Ishikawa (cell line): Measurements from ENCODE around the gene SDK1.

Experiments used
- CEBPB ChIP-seq: IDR thresholded peaks from 2 replicates; pipeline ENCODE4 v1.6.1; 2012
- CREB1 ChIP-seq: IDR thresholded peaks from 2 replicates; pipeline ENCODE4 v1.6.1; 2012; ENCODE audit warnings: low read depth
- EGR1 ChIP-seq: IDR thresholded peaks from 2 replicates; pipeline ENCODE4 v1.6.1; 2012
- EP300 ChIP-seq: IDR thresholded peaks from 2 replicates; pipeline ENCODE4 v1.6.1; 2012; ENCODE audit warnings: borderline replicate concordance
- FOXM1 ChIP-seq: IDR thresholded peaks from 2 replicates; pipeline ENCODE4 v1.6.1; 2012; ENCODE audit warnings: low read depth, borderline replicate concordance
- MAX ChIP-seq: IDR thresholded peaks from 2 replicates; pipeline ENCODE4 v1.6.1; 2012
- NFIC ChIP-seq: IDR thresholded peaks from 2 replicates; pipeline ENCODE4 v1.6.1; 2012
- REST ChIP-seq: IDR thresholded peaks from 2 replicates; pipeline ENCODE4 v1.6.1; 2012; ENCODE audit warnings: low read depth, mild to moderate bottlenecking
- TAF1 ChIP-seq: IDR thresholded peaks from 2 replicates; pipeline ENCODE4 v1.6.1; 2012; ENCODE audit warnings: low read depth, mild to moderate bottlenecking
- TEAD4 ChIP-seq: IDR thresholded peaks from 2 replicates; pipeline ENCODE4 v1.6.1; 2012
- USF1 ChIP-seq: IDR thresholded peaks from 2 replicates; pipeline ENCODE4 v1.6.1; 2012
- ZBTB7A ChIP-seq: IDR thresholded peaks from 2 replicates; pipeline ENCODE4 v1.6.1; 2012; ENCODE audit warnings: low read depth

GRCh38 chr7:3518546-3518945, 217.5 kb downstream of the SDK1 start:
- TF ChIP-seq EP300 (no peak), CEBPB (no peak), CREB1 (no peak), REST (no peak), FOXM1 (no peak), TEAD4 (no peak), MAX (no peak), NFIC (no peak), USF1 (no peak), TAF1 (no peak), EGR1 (no peak), ZBTB7A (no peak)
